ENCODE data around the gene INTS11. TPM values are rescaled to one million over a fixed set of nuclear protein-coding genes. Genes with fewer than 3 reads are reported as not detected.

INTS11 gene
- total RNA-seq, 1 donor from 2014 or later: 84.8 TPM

GRCh38 chr1:1332774-1333480 lies 8.5 kb upstream of the INTS11 start:
- H3K27me3 Mint-ChIP-seq (ENCODE audit: low read depth, unreplicated experiment): no peaks in the 10 kb centered on the region
- FAIRE-seq: no peak
- DNase-seq (ENCODE audit: low read depth): no peak

GRCh38 chr1:1332031-1332755 lies 7.7 kb upstream of the INTS11 start:
- Histone ChIP-seq H3K4me2 (ENCODE audit: low read length) (no peak overlapping the region), H3K79me2 (ENCODE audit: insufficient read depth, low read length) (peaks cover under 1% of the 10 kb centered on the region), H4K20me1 (ENCODE audit: insufficient read depth, low read length) (peaks cover 28% of the 10 kb centered on the region), H3K9ac (ENCODE audit: low read length) (no peak overlapping the region), H2AFZ (ENCODE audit: low read depth, low read length) (no peak overlapping the region), H3K27ac (ENCODE audit: low read depth, low read length) (no peak overlapping the region), H3K4me1 (ENCODE audit: insufficient read depth, low read length) (no peaks in the 10 kb centered on the region), H3K27me3 (ENCODE audit: insufficient read depth, low read length) (no peaks in the 10 kb centered on the region), H3K36me3 (ENCODE audit: insufficient read depth, low read length) (no peaks in the 10 kb centered on the region), H3K9me3 (ENCODE audit: insufficient read depth, low read depth, low read length) (no peaks in the 10 kb centered on the region), H3K4me3 (ENCODE audit: insufficient read depth, low read depth, low read length) (no peak overlapping the region)
- no peak for DNase-seq (ENCODE audit: low read depth)
- H3K27me3 Mint-ChIP-seq (ENCODE audit: low read depth, unreplicated experiment): no peaks in the 10 kb centered on the region
- no peak overlapping the region for H3K4me3 Mint-ChIP-seq (ENCODE audit: unreplicated experiment)
- no peaks in the 10 kb centered on the region for H3K9me3 Mint-ChIP-seq (ENCODE audit: unreplicated experiment)
- no peak for TF ChIP-seq EZH2 (IDR thresholded peaks at IDR 0.05; ENCODE audit: insufficient read depth, low read length)
- TF ChIP-seq, protein P1, sequence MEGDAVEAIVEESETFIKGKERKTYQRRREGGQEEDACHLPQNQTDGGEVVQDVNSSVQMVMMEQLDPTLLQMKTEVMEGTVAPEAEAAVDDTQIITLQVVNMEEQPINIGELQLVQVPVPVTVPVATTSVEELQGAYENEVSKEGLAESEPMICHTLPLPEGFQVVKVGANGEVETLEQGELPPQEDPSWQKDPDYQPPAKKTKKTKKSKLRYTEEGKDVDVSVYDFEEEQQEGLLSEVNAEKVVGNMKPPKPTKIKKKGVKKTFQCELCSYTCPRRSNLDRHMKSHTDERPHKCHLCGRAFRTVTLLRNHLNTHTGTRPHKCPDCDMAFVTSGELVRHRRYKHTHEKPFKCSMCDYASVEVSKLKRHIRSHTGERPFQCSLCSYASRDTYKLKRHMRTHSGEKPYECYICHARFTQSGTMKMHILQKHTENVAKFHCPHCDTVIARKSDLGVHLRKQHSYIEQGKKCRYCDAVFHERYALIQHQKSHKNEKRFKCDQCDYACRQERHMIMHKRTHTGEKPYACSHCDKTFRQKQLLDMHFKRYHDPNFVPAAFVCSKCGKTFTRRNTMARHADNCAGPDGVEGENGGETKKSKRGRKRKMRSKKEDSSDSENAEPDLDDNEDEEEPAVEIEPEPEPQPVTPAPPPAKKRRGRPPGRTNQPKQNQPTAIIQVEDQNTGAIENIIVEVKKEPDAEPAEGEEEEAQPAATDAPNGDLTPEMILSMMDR (IDR thresholded peaks at IDR 0.05; ENCODE audit: insufficient read depth, low read depth, low read length): no peak
- FAIRE-seq: no peak
- H3K27ac Mint-ChIP-seq (ENCODE audit: unreplicated experiment): no peak overlapping the region
- H3K4me1 Mint-ChIP-seq (ENCODE audit: low read depth, unreplicated experiment): no peaks in the 10 kb centered on the region
- no peaks in the 10 kb centered on the region for H3K36me3 Mint-ChIP-seq (ENCODE audit: low read depth, unreplicated experiment)

More at GRCh38 chr1:1332774-1333480, 8.5 kb upstream of the INTS11 start:
- Histone ChIP-seq H4K20me1 (ENCODE audit: insufficient read depth, low read length) (peaks cover 30% of the 10 kb centered on the region), H3K4me1 (ENCODE audit: insufficient read depth, low read length) (no peaks in the 10 kb centered on the region), H3K4me2 (ENCODE audit: low read length) (no peak overlapping the region), H3K79me2 (ENCODE audit: insufficient read depth, low read length) (no peaks in the 10 kb centered on the region), H3K36me3 (ENCODE audit: insufficient read depth, low read length) (no peaks in the 10 kb centered on the region), H3K4me3 (ENCODE audit: insufficient read depth, low read depth, low read length) (no peak overlapping the region), H3K27ac (ENCODE audit: low read depth, low read length) (no peak overlapping the region), H3K9me3 (ENCODE audit: insufficient read depth, low read depth, low read length) (no peaks in the 10 kb centered on the region), H2AFZ (ENCODE audit: low read depth, low read length) (no peak overlapping the region), H3K9ac (ENCODE audit: low read length) (no peak overlapping the region), H3K27me3 (ENCODE audit: insufficient read depth, low read length) (no peaks in the 10 kb centered on the region)
- Mint-ChIP-seq H3K4me1 (ENCODE audit: low read depth, unreplicated experiment) (no peaks in the 10 kb centered on the region), H3K9me3 (ENCODE audit: unreplicated experiment) (no peaks in the 10 kb centered on the region), H3K27ac (ENCODE audit: unreplicated experiment) (no peak overlapping the region), H3K4me3 (ENCODE audit: unreplicated experiment) (no peak overlapping the region), H3K36me3 (ENCODE audit: low read depth, unreplicated experiment) (no peaks in the 10 kb centered on the region)
- TF ChIP-seq EZH2 (IDR thresholded peaks at IDR 0.05; ENCODE audit: insufficient read depth, low read length): no peak
- TF ChIP-seq, protein P1 (IDR thresholded peaks at IDR 0.05; ENCODE audit: insufficient read depth, low read depth, low read length): no peak

Measured in astrocyte (in vitro differentiated cells and primary cell).